Karpas-422 (cell line): Measurements from ENCODE around the gene PTPN2. TPM values are rescaled to one million over a fixed set of nuclear protein-coding genes. Genes with fewer than 3 reads are reported as not detected.
"Not testable (repeated sequence)": the region's sequence is repeated elsewhere in the genome, so short reads cannot be mapped to it uniquely, and the experiment has no call there.

Experiments used
- DNase-seq: peaks from one replicate; pipeline ENCODE4 v3.0.0-alpha.2; 2015
- H2AFZ ChIP-seq: fragments of 200-600 bp; sonication (generic); 2 replicates; pipeline ENCODE4 v1.6.1; 2014; ENCODE audit warnings: antibody characterized with exemption, low read length, mixed read lengths
- H3K27ac ChIP-seq: fragments of 200-600 bp; sonication (generic); 2 replicates; pipeline ENCODE4 v1.5.1; 2014; ENCODE audit warnings: mild to moderate bottlenecking, low read length, moderate library complexity
- H3K27me3 ChIP-seq: fragments of 200-600 bp; sonication (generic); 2 replicates; pipeline ENCODE4 v1.6.1; 2014; ENCODE audit warnings: low read length, mixed read lengths
- H3K36me3 ChIP-seq: fragments of 200-600 bp; sonication (generic); 2 replicates; pipeline ENCODE4 v1.6.1; 2014; ENCODE audit warnings: low read length, mixed read lengths; ENCODE audit not compliant: insufficient read depth
- H3K4me1 ChIP-seq: fragments of 200-600 bp; sonication (generic); 2 replicates; pipeline ENCODE4 v1.6.1; 2014; ENCODE audit warnings: mild to moderate bottlenecking, low read length, mixed read lengths
- H3K4me2 ChIP-seq: fragments of 200-600 bp; sonication (generic); 2 replicates; pipeline ENCODE4 v1.6.1; 2014; ENCODE audit warnings: low read length, low read depth, mild to moderate bottlenecking; ENCODE audit not compliant: poor library complexity, severe bottlenecking
- H3K4me3 ChIP-seq: fragments of 200-600 bp; sonication (generic); 2 replicates; pipeline ENCODE4 v1.5.1; 2014; ENCODE audit warnings: mild to moderate bottlenecking, antibody characterized with exemption, low read length, mixed read lengths
- H3K79me2 ChIP-seq: fragments of 200-600 bp; sonication (generic); 2 replicates; pipeline ENCODE4 v1.6.1; 2014; ENCODE audit warnings: mild to moderate bottlenecking, low read length, mixed read lengths
- H3K9ac ChIP-seq: fragments of 200-600 bp; sonication (generic); 2 replicates; pipeline ENCODE4 v1.6.0; 2014; ENCODE audit warnings: low read length
- H3K9me2 ChIP-seq: fragments of 200-600 bp; sonication (generic), shearing (Covaris generic); replicated peaks from 2 replicates; pipeline ENCODE4 v1.6.0; 2014; ENCODE audit warnings: mild to moderate bottlenecking, low read length, moderate library complexity; ENCODE audit not compliant: insufficient read depth
- H3K9me3 ChIP-seq: fragments of 300-700, 200-600 bp; sonication (generic); 2 replicates; pipeline ENCODE4 v1.6.1; 2014; ENCODE audit warnings: low read length, mixed read lengths
- H4K20me1 ChIP-seq: fragments of 200-600 bp; sonication (generic); 2 replicates; pipeline ENCODE4 v1.6.1; 2014; ENCODE audit warnings: mild to moderate bottlenecking, antibody characterized with exemption, low read length, low read depth; ENCODE audit not compliant: insufficient read depth
- total RNA-seq: library from RNA; depleted of rRNA; stranded (reverse); fragments of >200 nt; shearing (Covaris generic); gene quantifications from 2 replicates; pipeline ENCODE4 v1.2.3, GENCODE V29; 2014; ENCODE audit warnings: low replicate concordance

Gene PTPN2
- total RNA-seq, 1 experiment from 2014 or later = 72.2 TPM

GRCh38 chr18:12885500-12885899 lies 1.5 kb upstream of the PTPN2 start:
- H3K79me2 ChIP-seq = peaks cover 32% of the 10 kb centered on the region

GRCh38 chr18:12884406-12885323 lies 628 bp upstream of the PTPN2 start:
- Histone ChIP-seq H3K4me3 (peak overlapping the region; percentile 75), H3K9ac (peak overlapping the region; percentile 75), H3K4me2 (peak overlapping the region; percentile 98), H3K36me3 (no peaks in the 10 kb centered on the region), H3K27ac (peak overlapping the region; percentile 96), H3K9me3 (no peaks in the 10 kb centered on the region; the same call in 1 of the 2 replicates), H3K4me1 (peaks cover 63% of the 10 kb centered on the region), H4K20me1 (no peaks in the 10 kb centered on the region), H3K79me2 (peaks cover 41% of the 10 kb centered on the region), H3K9me2 (no peaks in the 10 kb centered on the region), H3K27me3 (no peaks in the 10 kb centered on the region), H2AFZ (no peak overlapping the region)
- DNase-seq = peak; percentile 96

More at GRCh38 chr18:12885500-12885899, 1.5 kb upstream of the PTPN2 start:
- no peaks in the 10 kb centered on the region for H3K27me3 ChIP-seq
- peak overlapping the region; percentile 75 for H3K4me3 ChIP-seq
- H3K4me2 ChIP-seq = peak overlapping the region; percentile 98
- peaks cover 55% of the 10 kb centered on the region for H3K4me1 ChIP-seq
- H4K20me1 ChIP-seq = no peaks in the 10 kb centered on the region
- peak overlapping the region; percentile 75 for H3K9ac ChIP-seq
- DNase-seq = peak; percentile 95
- no peaks in the 10 kb centered on the region; the same call in 1 of the 2 replicates for H3K9me3 ChIP-seq
- peak overlapping the region; percentile 96 for H3K27ac ChIP-seq
- H3K9me2 ChIP-seq = no peaks in the 10 kb centered on the region
- H3K36me3 ChIP-seq = no peaks in the 10 kb centered on the region
- no peak overlapping the region for H2AFZ ChIP-seq

- Histone ChIP-seq H2AFZ (no peak overlapping the region), H3K4me1 (peaks cover 75% of the 10 kb centered on the region)
Measured at GRCh38 chr18:12883372-12883683, 709 bp downstream of the PTPN2 start.

GRCh38 chr18:12882453-12883371 lies 1.3 kb downstream of the PTPN2 start:
- H4K20me1 ChIP-seq = peaks cover 8% of the 10 kb centered on the region
- no peaks in the 10 kb centered on the region for H3K9me2 ChIP-seq
- H3K9ac ChIP-seq = peak overlapping the region; percentile 96
- H3K4me3 ChIP-seq = peak overlapping the region; percentile 77
- H3K36me3 ChIP-seq = no peaks in the 10 kb centered on the region
- peak overlapping the region; percentile 97 for H3K4me2 ChIP-seq
- peak overlapping the region; percentile 96 for H3K27ac ChIP-seq
- H3K9me3 ChIP-seq = no peaks in the 10 kb centered on the region; the same call in 1 of the 2 replicates
- no peaks in the 10 kb centered on the region for H3K27me3 ChIP-seq
- H3K4me1 ChIP-seq = peaks cover 75% of the 10 kb centered on the region
- peaks cover 60% of the 10 kb centered on the region for H3K79me2 ChIP-seq
- H2AFZ ChIP-seq = no peak overlapping the region
- peak; percentile 79 for DNase-seq

More at GRCh38 chr18:12883372-12883683, 709 bp downstream of the PTPN2 start:
- no peaks in the 10 kb centered on the region for H3K27me3 ChIP-seq
- H3K9me3 ChIP-seq = no peaks in the 10 kb centered on the region; the same call in 1 of the 2 replicates
- H3K9me2 ChIP-seq = no peaks in the 10 kb centered on the region
- peaks cover 8% of the 10 kb centered on the region for H4K20me1 ChIP-seq
- DNase-seq = peak; percentile 53
- H3K36me3 ChIP-seq = no peaks in the 10 kb centered on the region
- H3K9ac ChIP-seq = peak overlapping the region; percentile 96
- peak overlapping the region; percentile 97 for H3K4me2 ChIP-seq
- H3K79me2 ChIP-seq = peaks cover 54% of the 10 kb centered on the region
- peak overlapping the region; percentile 77 for H3K4me3 ChIP-seq
- peak overlapping the region; percentile 96 for H3K27ac ChIP-seq

GRCh38 chr18:12880541-12880910 lies 3.5 kb downstream of the PTPN2 start:
- Histone ChIP-seq H4K20me1 (peaks cover 12% of the 10 kb centered on the region), H3K4me1 (peaks cover 65% of the 10 kb centered on the region), H3K4me3 (peak overlapping the region; percentile 77), H3K36me3 (0 out of 2 replicates have a peak, but pooled peaks cover 1% of the 10 kb centered on the region), H3K4me2 (peak overlapping the region; percentile 97), H3K27me3 (no peaks in the 10 kb centered on the region), H3K27ac (peak overlapping the region; percentile 96), H3K9ac (peak overlapping the region; percentile 96), H2AFZ (no peak overlapping the region), H3K79me2 (peaks cover 78% of the 10 kb centered on the region), H3K9me2 (no peaks in the 10 kb centered on the region), H3K9me3 (no peaks in the 10 kb centered on the region)
- peak; percentile 74 for DNase-seq

GRCh38 chr18:12879840-12880540 lies 4.0 kb downstream of the PTPN2 start:
- H3K9ac ChIP-seq = peak overlapping the region; percentile 96
- no peaks in the 10 kb centered on the region for H3K27me3 ChIP-seq
- H3K27ac ChIP-seq = peak overlapping the region; percentile 96
- H3K79me2 ChIP-seq = peaks cover 83% of the 10 kb centered on the region
- H3K4me3 ChIP-seq = peak overlapping the region; percentile 77
- DNase-seq = peak; percentile 58
- H3K36me3 ChIP-seq = 0 out of 2 replicates have a peak, but pooled peaks cover 4% of the 10 kb centered on the region
- H4K20me1 ChIP-seq = peaks cover 12% of the 10 kb centered on the region
- no peaks in the 10 kb centered on the region for H3K9me2 ChIP-seq
- peaks cover 60% of the 10 kb centered on the region for H3K4me1 ChIP-seq
- H3K4me2 ChIP-seq = peak overlapping the region; percentile 97
- no peak overlapping the region for H2AFZ ChIP-seq
- H3K9me3 ChIP-seq = no peaks in the 10 kb centered on the region

GRCh38 chr18:12874992-12875391 lies 9.0 kb downstream of the PTPN2 start:
- not testable (repeated sequence) for H2AFZ ChIP-seq, H3K9ac ChIP-seq, H3K27ac ChIP-seq, H3K9me2 ChIP-seq, H3K4me3 ChIP-seq, DNase-seq, H3K4me2 ChIP-seq, H3K27me3 ChIP-seq, H3K9me3 ChIP-seq, H3K36me3 ChIP-seq
- Histone ChIP-seq H4K20me1 (peaks cover 27% of the 10 kb centered on the region), H3K79me2 (peaks cover 77% of the 10 kb centered on the region), H3K4me1 (peaks cover 26% of the 10 kb centered on the region)
